Mucosa of descending colon (tissue), 3 donors: Measurements from ENCODE around the gene PRR5L. TPM values are rescaled to one million over a fixed set of nuclear protein-coding genes. Genes with fewer than 3 reads are reported as not detected.

ENCODE experiments used
- ATAC-seq: fragments of 200-7000 bp; cut with Tn5 transposase; one replicate; pipeline ENCODE4 v1.9.1; 2020; ENCODE audit warnings: mild to moderate bottlenecking, moderate library complexity
- DNase-seq, 3 donors: peaks; one replicate each; pipeline ENCODE4 v3.0.0-alpha.2; 2020
- H3K36me3 ChIP-seq: fragments of 200-600 bp; one replicate; pipeline ENCODE4 v1.8.0; 2021; ENCODE audit warnings: low read depth, mild to moderate bottlenecking
- H3K4me1 ChIP-seq: fragments of 200-600 bp; one replicate; pipeline ENCODE4 v1.8.0; 2021; ENCODE audit warnings: low read depth, mild to moderate bottlenecking
- H3K4me3 ChIP-seq: fragments of 200-600 bp; one replicate; pipeline ENCODE4 v1.8.0; 2021; ENCODE audit warnings: mild to moderate bottlenecking
- H3K9me3 ChIP-seq: fragments of 200-600 bp; one replicate; pipeline ENCODE4 v1.8.0; 2021; ENCODE audit warnings: mild to moderate bottlenecking
- CTCF ChIP-seq: fragments of 200-600 bp; IDR thresholded peaks from one replicate; pipeline ENCODE4 v1.8.0; 2022; ENCODE audit warnings: antibody characterized with exemption, mild to moderate bottlenecking
- intact Hi-C, 2 donors: fragments of 100-400 bp; cut with DNase I in 1 of 2; cut with micrococcal nuclease in 1 of 2; formaldehyde crosslinking; loops; one replicate each; pipeline versions ENCODE4 v1.11.0 to v1.11.1; 2022; cut with DNase I, micrococcal nuclease
- total RNA-seq, 3 donors: library from RNA; stranded (reverse); fragmentation: NEBNext Ultra II Directional in 2 of 3; extraction: Animal tissue kit (Norgen Biotek cat#: 25700) in 2 of 3; gene quantifications; one replicate each; pipeline versions ENCODE4 v1.2.1 to v1.2.4, GENCODE V29; 2021 to 2023
- donor health status: DM: no; HTN: no; CAD: no; lungs with moderate emphysema.
- donor health status: DM: no; HTN: no; CAD: no.
- donor health status: DM: no; HTN: yes; CAD: no.

PRR5L gene
- total RNA-seq, 3 donors from 2014 or later = 138 to 250 (median 203) TPM

- no peaks in the 10 kb centered on the region for H3K36me3 ChIP-seq
- DNase-seq = no peak
- no peaks in the 10 kb centered on the region for H3K9me3 ChIP-seq
- no peak for TF ChIP-seq CTCF
- H3K4me3 ChIP-seq = no peak overlapping the region
- ATAC-seq = no peak
- intact Hi-C loops = no loop called here
- H3K4me1 ChIP-seq = peaks cover 3% of the 10 kb centered on the region
These were observed 44.8 kb downstream of the PRR5L start for GRCh38 chr11:36340897-36341296.

- intact Hi-C loops = no loop called here
- peaks cover 5% of the 10 kb centered on the region for H3K4me1 ChIP-seq
- no peak overlapping the region for H3K4me3 ChIP-seq
- H3K36me3 ChIP-seq = no peaks in the 10 kb centered on the region
- no peaks in the 10 kb centered on the region for H3K9me3 ChIP-seq
- no peak for TF ChIP-seq CTCF
- DNase-seq (no peak), ATAC-seq (no peak)
These were observed 45.8 kb downstream of the PRR5L start for GRCh38 chr11:36341915-36342314.

- H3K4me3 ChIP-seq = no peak overlapping the region
- DNase-seq (no peak), ATAC-seq (no peak)
- intact Hi-C loops = no loop called here
- TF ChIP-seq CTCF = no peak
- peaks cover 7% of the 10 kb centered on the region for H3K4me1 ChIP-seq
- H3K36me3 ChIP-seq = no peaks in the 10 kb centered on the region
- H3K9me3 ChIP-seq = no peaks in the 10 kb centered on the region
These were observed 46.2 kb downstream of the PRR5L start for GRCh38 chr11:36342327-36342726.

GRCh38 chr11:36343436-36343835 is 47.3 kb downstream of the PRR5L start:
- ATAC-seq = no peak
- no peak overlapping the region for H3K4me3 ChIP-seq
- intact Hi-C loops = no loop called here
- H3K4me1 ChIP-seq = peaks cover 7% of the 10 kb centered on the region
- no peaks in the 10 kb centered on the region for H3K9me3 ChIP-seq
- no peaks in the 10 kb centered on the region for H3K36me3 ChIP-seq
- no peak for TF ChIP-seq CTCF
- DNase-seq = no peak

GRCh38 chr11:36345084-36345511 is 49.0 kb downstream of the PRR5L start:
- no peak for TF ChIP-seq CTCF
- intact Hi-C loops = no loop called here
- ATAC-seq = peak; percentile 98
- peak; percentile 65 to 79 (median 71) for DNase-seq
- H3K36me3 ChIP-seq = no peaks in the 10 kb centered on the region
- H3K4me3 ChIP-seq = no peak overlapping the region
- no peaks in the 10 kb centered on the region for H3K9me3 ChIP-seq
- peaks cover 7% of the 10 kb centered on the region for H3K4me1 ChIP-seq

GRCh38 chr11:36345535-36346141 is 49.5 kb downstream of the PRR5L start:
- intact Hi-C loops = no loop called here
- peak in 2 of 3 donors; percentile 58 to 60 for DNase-seq
- ATAC-seq = peak; percentile 73
- no peak for TF ChIP-seq CTCF
- Histone ChIP-seq H3K9me3 (no peaks in the 10 kb centered on the region), H3K4me3 (no peak overlapping the region), H3K36me3 (no peaks in the 10 kb centered on the region), H3K4me1 (peaks cover 7% of the 10 kb centered on the region)
